A549 (cell line): Measurements from ENCODE around the gene CYP2S1.

ENCODE experiments used
- CBX8 ChIP-seq: fragments of 200-600 bp; sonication (generic); IDR thresholded peaks from 2 replicates; pipeline ENCODE4 v1.6.1; 2016
- CEBPB ChIP-seq, 2 experiments: fragments of >200 bp in 1 of 2; sonication (Bioruptor Twin) in 1 of 2; formaldehyde crosslinking in 1 of 2; IDR thresholded peaks; 2 replicates each; pipeline ENCODE4 v1.6.1; 2012 to 2016
- CHD2 ChIP-seq: fragments of 150-350 bp; IDR thresholded peaks from 2 replicates; pipeline ENCODE4 v1.6.1; 2014; ENCODE audit warnings: low read length; ENCODE audit not compliant: partially characterized antibody
- FOSL2 ChIP-seq, 2 experiments: fragments of 450-650 bp in 1 of 2; fragments of >200 bp in 1 of 2; sonication (Bioruptor Twin) in 1 of 2; formaldehyde crosslinking; IDR thresholded peaks; 2 replicates each; pipeline versions ENCODE4 v1.5.0 to v1.6.1; 2016 to 2020; ENCODE audit warnings: mild to moderate bottlenecking in 1 of 2, moderate library complexity in 1 of 2
- MYC ChIP-seq: IDR thresholded peaks from 2 replicates; pipeline ENCODE4 v1.6.1; 2012; ENCODE audit warnings: mild to moderate bottlenecking, inconsistent platforms, low read length, improper control_type of control experiment, borderline replicate concordance
- POLR2A ChIP-seq: IDR thresholded peaks from 2 replicates; pipeline ENCODE4 v1.6.1; 2012; ENCODE audit warnings: mild to moderate bottlenecking, low read length
- ZNF302 ChIP-seq: fragments of 250-450 bp; sonication (Bioruptor Pico); IDR thresholded peaks from 2 replicates; pipeline ENCODE4 v1.9.0; 2021; ENCODE audit warnings: inconsistent platforms, mild to moderate bottlenecking, moderate library complexity
- TF ChIP-seq, protein P1 (sequence below): fragments of 250-450 bp; sonication (Bioruptor Pico); IDR thresholded peaks from 2 replicates; pipeline ENCODE4 v1.5.0; 2021; ENCODE audit warnings: mild to moderate bottlenecking, moderate library complexity, borderline replicate concordance
- TF ChIP-seq, protein P2 (sequence below): fragments of >200 bp; sonication (Bioruptor Twin); formaldehyde crosslinking; IDR thresholded peaks from 3 replicates; pipeline ENCODE4 v1.5.1; 2016

DNA sequence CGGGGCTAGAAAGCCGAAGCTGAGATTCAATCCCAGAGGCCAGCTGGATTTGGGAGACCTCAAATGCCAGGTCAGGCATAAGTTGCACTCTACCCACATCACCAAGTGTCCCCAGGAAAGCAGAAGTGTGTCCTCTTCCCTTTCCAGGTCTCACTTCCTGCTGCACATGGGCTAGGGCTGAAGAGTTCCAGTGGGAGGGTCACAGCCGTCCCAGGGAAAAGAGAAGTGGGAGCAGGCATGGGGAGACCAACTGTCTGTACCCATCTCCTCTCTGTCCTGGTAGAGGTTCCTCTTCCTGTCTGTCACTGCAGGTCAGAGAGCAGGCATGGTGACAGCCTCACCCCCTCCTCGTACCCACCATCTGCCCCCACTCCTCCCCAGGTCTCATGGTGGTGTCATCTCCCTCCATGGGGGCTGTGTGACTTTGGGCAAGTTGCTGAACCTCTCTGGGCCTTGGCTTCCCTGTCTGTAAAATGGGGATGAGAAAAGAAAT lies 40.8 kb downstream of the CYP2S1 start:
- TF ChIP-seq MYC: no peak
- TF ChIP-seq, protein P1, sequence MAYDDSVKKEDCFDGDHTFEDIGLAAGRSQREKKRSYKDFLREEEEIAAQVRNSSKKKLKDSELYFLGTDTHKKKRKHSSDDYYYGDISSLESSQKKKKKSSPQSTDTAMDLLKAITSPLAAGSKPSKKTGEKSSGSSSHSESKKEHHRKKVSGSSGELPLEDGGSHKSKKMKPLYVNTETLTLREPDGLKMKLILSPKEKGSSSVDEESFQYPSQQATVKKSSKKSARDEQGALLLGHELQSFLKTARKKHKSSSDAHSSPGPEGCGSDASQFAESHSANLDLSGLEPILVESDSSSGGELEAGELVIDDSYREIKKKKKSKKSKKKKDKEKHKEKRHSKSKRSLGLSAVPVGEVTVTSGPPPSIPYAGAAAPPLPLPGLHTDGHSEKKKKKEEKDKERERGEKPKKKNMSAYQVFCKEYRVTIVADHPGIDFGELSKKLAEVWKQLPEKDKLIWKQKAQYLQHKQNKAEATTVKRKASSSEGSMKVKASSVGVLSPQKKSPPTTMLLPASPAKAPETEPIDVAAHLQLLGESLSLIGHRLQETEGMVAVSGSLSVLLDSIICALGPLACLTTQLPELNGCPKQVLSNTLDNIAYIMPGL: no peak
- TF ChIP-seq, protein P2, sequence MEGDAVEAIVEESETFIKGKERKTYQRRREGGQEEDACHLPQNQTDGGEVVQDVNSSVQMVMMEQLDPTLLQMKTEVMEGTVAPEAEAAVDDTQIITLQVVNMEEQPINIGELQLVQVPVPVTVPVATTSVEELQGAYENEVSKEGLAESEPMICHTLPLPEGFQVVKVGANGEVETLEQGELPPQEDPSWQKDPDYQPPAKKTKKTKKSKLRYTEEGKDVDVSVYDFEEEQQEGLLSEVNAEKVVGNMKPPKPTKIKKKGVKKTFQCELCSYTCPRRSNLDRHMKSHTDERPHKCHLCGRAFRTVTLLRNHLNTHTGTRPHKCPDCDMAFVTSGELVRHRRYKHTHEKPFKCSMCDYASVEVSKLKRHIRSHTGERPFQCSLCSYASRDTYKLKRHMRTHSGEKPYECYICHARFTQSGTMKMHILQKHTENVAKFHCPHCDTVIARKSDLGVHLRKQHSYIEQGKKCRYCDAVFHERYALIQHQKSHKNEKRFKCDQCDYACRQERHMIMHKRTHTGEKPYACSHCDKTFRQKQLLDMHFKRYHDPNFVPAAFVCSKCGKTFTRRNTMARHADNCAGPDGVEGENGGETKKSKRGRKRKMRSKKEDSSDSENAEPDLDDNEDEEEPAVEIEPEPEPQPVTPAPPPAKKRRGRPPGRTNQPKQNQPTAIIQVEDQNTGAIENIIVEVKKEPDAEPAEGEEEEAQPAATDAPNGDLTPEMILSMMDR: no peak
- TF ChIP-seq ZNF302: no peak
- TF ChIP-seq POLR2A: no peak
- TF ChIP-seq CHD2: no peak
- no peak for TF ChIP-seq FOSL2 (IDR thresholded peaks at IDR 0.05)
- no peak for TF ChIP-seq FOSL2 (CRISPR knock-in tag; IDR thresholded peaks at IDR 0.05)
- TF ChIP-seq CEBPB (IDR thresholded peaks at IDR 0.05): no peak
- TF ChIP-seq CBX8: no peak
